HL-60 (cell line): ENCODE data around the gene ACTG1.
"Not testable (repeated sequence)": the region's sequence is repeated elsewhere in the genome, so short reads cannot be mapped to it uniquely, and the experiment has no call there.

ENCODE experiments used
- DNase-seq, 2 experiments: peaks; one replicate each; pipeline ENCODE4 v3.0.0-alpha.2; 2010 to 2020; ENCODE audit warnings: low read depth in 1 of 2, low spot score in 1 of 2
- H3K27ac ChIP-seq: fragments of 250-450 bp; sonication (Bioruptor Pico); replicated peaks from 2 replicates; pipeline ENCODE4 v1.5.1; 2020; ENCODE audit warnings: mild to moderate bottlenecking, moderate library complexity
- H3K27me3 ChIP-seq: fragments of 250-450 bp; sonication (Bioruptor Pico); 2 replicates; pipeline ENCODE4 v1.5.1; 2021; ENCODE audit warnings: mild to moderate bottlenecking, moderate library complexity; ENCODE audit not compliant: insufficient read depth, poor library complexity, severe bottlenecking
- H3K4me3 ChIP-seq: replicated peaks from 2 replicates; pipeline ENCODE4 v1.5.1; 2011; ENCODE audit warnings: mild to moderate bottlenecking, control low read depth, low read length; ENCODE audit not compliant: insufficient read depth
- GABPA ChIP-seq: IDR thresholded peaks from 2 replicates; pipeline ENCODE4 v1.6.1; 2012; ENCODE audit warnings: low read depth
- POLR2AphosphoS5 ChIP-seq: IDR thresholded peaks from 2 replicates; pipeline ENCODE4 v1.6.1; 2012; ENCODE audit warnings: low read depth
- SPI1 ChIP-seq: IDR thresholded peaks from 2 replicates; pipeline ENCODE4 v1.6.1; 2012; ENCODE audit warnings: low read depth, mild to moderate bottlenecking, borderline replicate concordance
- TF ChIP-seq, protein P1 (sequence below): IDR thresholded peaks from 2 replicates; pipeline ENCODE4 v1.6.1; 2012; ENCODE audit warnings: low read depth; ENCODE audit not compliant: insufficient replicate concordance
- TF ChIP-seq, protein P2 (sequence below): IDR thresholded peaks from one replicate; pipeline ENCODE4 v1.5.1; 2011; ENCODE audit warnings: low read length, control low read depth, inconsistent platforms; ENCODE audit not compliant: insufficient read depth

ACTG1 gene

DNA sequence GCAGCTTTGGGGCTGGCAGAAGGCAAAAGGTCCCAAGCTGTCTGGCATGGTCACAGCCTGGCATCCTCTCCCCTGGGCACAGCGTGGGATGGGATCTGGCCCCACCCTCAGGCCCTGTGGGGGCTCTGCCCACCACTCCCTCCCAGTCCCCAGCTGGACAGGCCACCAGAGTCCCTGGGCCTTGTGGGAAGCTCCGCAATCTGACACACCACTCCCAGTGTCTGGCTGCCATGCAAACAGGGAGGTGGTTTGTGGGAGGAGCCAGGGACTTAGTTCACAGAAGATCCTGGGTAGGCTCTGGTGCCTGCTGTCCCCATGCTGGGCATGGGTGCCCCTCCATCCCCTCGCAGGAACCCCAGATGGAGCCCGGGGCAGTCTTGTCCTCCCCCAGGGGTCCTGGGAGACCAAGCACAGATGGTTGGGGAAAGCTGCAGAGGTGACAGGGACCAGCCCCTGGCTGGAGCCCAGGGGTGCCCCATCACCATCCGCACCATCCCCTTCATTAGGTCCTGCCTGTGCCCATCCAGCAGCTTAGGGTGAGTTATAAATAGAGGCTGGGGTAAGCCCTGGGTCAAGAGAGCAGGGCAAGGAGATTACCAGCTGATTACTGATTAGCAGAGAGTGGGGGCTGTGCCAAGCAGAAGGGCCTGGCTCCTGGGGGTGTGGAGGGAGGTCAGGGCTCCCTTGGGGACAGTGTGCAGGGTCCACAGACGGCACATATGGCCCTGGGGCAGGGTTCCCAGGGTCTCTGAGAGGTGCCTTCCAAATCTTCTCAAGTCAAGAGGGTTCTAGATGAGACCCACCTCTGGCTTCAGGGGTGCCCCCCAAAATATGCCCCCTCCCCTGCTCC lies 21.8 kb upstream of the ACTG1 start:
- no peak for DNase-seq
- no peak overlapping the region for H3K27ac ChIP-seq
- peaks cover 14% of the 10 kb centered on the region for H3K27me3 ChIP-seq
- H3K4me3 ChIP-seq: no peak overlapping the region
- TF ChIP-seq SPI1 (no peak), GABPA (no peak)
- TF ChIP-seq, protein P1, sequence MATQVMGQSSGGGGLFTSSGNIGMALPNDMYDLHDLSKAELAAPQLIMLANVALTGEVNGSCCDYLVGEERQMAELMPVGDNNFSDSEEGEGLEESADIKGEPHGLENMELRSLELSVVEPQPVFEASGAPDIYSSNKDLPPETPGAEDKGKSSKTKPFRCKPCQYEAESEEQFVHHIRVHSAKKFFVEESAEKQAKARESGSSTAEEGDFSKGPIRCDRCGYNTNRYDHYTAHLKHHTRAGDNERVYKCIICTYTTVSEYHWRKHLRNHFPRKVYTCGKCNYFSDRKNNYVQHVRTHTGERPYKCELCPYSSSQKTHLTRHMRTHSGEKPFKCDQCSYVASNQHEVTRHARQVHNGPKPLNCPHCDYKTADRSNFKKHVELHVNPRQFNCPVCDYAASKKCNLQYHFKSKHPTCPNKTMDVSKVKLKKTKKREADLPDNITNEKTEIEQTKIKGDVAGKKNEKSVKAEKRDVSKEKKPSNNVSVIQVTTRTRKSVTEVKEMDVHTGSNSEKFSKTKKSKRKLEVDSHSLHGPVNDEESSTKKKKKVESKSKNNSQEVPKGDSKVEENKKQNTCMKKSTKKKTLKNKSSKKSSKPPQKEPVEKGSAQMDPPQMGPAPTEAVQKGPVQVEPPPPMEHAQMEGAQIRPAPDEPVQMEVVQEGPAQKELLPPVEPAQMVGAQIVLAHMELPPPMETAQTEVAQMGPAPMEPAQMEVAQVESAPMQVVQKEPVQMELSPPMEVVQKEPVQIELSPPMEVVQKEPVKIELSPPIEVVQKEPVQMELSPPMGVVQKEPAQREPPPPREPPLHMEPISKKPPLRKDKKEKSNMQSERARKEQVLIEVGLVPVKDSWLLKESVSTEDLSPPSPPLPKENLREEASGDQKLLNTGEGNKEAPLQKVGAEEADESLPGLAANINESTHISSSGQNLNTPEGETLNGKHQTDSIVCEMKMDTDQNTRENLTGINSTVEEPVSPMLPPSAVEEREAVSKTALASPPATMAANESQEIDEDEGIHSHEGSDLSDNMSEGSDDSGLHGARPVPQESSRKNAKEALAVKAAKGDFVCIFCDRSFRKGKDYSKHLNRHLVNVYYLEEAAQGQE: no peak

DNA sequence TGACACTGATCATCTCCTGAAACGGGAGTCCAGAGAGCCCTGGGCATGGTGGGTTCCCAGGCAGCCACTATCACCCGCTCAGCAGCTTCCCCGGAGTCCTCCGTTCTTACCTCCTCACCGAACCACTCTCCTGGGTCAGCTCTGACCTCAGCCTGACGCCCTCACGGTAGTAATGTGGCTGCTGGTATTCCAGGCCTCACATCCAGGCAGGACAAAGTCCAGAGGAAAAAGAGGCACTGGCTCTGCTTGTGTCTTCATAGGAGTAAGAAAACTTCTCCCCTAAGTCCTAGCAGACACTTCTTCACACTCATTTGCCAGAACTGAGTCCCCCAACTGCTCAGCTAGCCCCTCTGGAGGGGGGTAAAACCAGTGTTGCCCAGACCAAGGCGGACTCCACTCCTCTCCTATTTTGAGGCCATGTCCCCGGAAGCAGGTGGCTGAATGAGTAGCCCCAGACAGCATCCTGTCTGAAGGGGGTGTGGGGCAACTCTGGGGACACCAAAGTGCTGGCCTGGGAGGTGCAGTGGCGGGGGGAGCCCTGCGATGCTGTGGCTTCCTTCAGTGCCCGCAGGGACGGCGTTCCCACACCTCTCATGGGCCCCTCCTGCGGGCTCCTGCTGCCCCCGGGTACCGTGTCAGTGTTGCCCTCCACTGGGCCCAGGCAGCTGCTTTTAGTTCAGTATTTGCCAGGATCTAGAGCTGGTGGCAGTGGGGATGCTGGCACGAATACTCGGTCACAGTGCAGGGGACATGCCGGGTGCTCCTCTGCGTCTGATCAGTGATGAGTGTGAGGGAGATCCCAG lies 20.9 kb upstream of the ACTG1 start:
- no peak for DNase-seq

DNA sequence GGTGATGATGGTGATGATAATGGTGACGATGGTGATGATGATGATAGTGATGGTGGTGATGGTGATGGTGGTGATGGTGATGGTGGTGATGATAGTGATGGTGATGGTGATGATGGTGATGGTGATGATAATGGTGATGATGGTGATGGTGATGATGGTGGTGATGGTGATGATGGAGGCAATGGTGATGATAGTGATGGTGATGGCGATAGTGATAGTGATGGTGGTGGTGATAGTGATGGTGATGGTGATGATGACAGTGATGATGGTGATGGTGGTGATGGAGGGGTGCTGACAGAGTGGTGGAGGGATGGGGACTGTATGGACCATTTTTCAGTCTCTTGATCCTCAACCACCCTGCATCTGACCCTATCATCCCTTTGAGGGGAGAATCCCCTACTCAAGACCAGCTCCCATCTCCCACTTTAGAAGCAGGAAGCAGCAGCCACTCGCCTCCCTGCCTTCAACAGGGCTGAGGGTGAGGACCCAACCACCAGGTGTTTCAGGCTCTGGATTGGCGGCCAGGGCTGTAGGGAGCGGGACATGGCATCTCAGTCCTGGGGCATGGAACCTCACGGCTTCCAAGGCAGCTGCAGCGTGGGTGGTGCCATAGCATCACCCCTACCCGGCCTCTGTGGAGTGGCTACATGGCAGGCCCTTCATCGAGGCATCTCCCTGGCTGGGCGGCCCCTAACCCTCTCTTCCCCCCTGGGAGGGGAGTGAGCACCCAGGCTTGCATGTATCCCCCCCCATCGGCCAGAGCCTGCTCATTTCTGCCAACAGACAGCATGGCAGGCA lies 20.1 kb upstream of the ACTG1 start:
- H3K27me3 ChIP-seq: peaks cover 14% of the 10 kb centered on the region
- no peak overlapping the region for H3K27ac ChIP-seq
- H3K4me3 ChIP-seq: no peak overlapping the region
- TF ChIP-seq, protein P2, sequence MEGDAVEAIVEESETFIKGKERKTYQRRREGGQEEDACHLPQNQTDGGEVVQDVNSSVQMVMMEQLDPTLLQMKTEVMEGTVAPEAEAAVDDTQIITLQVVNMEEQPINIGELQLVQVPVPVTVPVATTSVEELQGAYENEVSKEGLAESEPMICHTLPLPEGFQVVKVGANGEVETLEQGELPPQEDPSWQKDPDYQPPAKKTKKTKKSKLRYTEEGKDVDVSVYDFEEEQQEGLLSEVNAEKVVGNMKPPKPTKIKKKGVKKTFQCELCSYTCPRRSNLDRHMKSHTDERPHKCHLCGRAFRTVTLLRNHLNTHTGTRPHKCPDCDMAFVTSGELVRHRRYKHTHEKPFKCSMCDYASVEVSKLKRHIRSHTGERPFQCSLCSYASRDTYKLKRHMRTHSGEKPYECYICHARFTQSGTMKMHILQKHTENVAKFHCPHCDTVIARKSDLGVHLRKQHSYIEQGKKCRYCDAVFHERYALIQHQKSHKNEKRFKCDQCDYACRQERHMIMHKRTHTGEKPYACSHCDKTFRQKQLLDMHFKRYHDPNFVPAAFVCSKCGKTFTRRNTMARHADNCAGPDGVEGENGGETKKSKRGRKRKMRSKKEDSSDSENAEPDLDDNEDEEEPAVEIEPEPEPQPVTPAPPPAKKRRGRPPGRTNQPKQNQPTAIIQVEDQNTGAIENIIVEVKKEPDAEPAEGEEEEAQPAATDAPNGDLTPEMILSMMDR: no peak
- TF ChIP-seq GABPA: no peak
- TF ChIP-seq SPI1: no peak
- TF ChIP-seq POLR2AphosphoS5: no peak
- TF ChIP-seq, protein P1: no peak
- DNase-seq: no peak

More for the DNA sequence above, 20.9 kb upstream of the ACTG1 start:
- Histone ChIP-seq H3K27ac (no peak overlapping the region), H3K27me3 (peaks cover 14% of the 10 kb centered on the region), H3K4me3 (no peak overlapping the region)
- no peak for TF ChIP-seq GABPA
- TF ChIP-seq, protein P1: no peak
- TF ChIP-seq, protein P2: no peak
- TF ChIP-seq SPI1: no peak
- no peak for TF ChIP-seq POLR2AphosphoS5

DNA sequence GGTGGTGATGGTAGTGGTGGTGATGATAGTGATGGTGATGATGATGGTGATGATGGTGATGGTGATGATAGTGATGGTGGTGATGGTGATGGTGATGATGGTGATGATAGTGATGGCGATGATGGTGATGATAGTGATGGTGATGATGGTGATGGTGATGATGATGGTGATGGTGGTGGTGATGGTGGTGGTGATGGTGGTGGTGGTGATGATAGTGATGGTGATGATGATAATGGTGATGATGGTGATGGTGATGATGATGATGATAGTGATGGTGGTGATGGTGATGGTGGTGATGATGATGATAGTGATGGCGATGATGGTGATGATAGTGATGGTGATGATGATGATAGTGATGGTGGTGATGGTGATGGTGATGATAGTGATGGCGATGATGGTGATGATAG lies 19.4 kb upstream of the ACTG1 start:
- H3K27ac ChIP-seq, H3K4me3 ChIP-seq, H3K27me3 ChIP-seq, DNase-seq: not testable (repeated sequence)

DNA sequence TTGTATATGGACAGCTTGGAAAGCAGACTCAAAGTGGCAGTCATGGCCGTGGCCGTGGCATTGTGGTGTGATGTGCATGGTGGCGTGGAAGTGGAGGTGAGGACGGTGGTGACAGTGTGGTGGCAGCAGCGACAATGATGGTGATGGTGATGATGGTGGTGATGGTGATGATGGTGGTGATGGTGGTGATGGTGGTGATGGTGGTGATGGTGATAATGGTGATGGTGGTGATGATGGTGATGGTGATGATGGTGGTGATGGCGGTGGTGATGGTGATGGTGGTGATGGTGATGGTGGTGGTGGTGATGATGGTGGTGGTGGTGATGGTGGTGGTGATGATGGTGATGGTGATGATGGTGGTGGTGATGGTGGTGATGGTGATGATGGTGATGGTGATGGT lies 18.4 kb upstream of the ACTG1 start:
- not testable (repeated sequence) for DNase-seq, H3K27ac ChIP-seq, H3K27me3 ChIP-seq, H3K4me3 ChIP-seq
